Measurements from ENCODE around the gene GK2.

DNA sequence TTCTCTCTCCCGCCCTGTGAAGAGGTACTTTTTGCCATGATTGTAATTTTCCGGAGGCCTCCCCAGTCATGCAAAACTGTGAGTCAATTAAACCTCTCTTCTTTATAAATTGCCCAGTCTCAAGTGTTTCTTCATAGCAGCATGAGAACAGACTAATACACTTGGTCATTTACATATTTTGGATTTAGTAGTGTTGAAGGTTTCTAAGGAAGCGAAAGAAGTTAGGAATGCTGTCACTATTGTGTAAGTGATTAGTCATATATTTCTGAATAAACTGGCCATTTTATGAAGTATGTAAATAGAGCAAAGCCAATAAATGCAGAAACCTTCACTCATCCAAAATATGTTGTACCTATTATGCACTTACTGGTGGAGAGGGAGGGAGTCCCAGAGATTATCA is 34.4 kb upstream of the GK2 start:
- TF ChIP-seq SUZ12 (IDR thresholded peaks at IDR 0.05; ENCODE audit: extremely low read depth, insufficient read depth, insufficient read length) (no peak), ZNF274 (IDR thresholded peaks at IDR 0.05; ENCODE audit: low read depth, low read length) (no peak), YY1 (IDR thresholded peaks at IDR 0.05; ENCODE audit: insufficient read depth, insufficient read length) (no peak)

Data from NT2/D1 (cell line).